Stomach (tissue), 4 donors: ENCODE results near the gene NADK.

Experiments used
- CTCF ChIP-seq, 7 experiments: fragments of 450-650 bp in 4 of 7; fragments of 200-600 bp in 3 of 7; sonication (generic) in 3 of 7; IDR thresholded peaks; one replicate each; pipeline ENCODE4 v1.5.1; 2016 to 2019; ENCODE audit warnings: antibody characterized with exemption in 7 of 7, control low read depth in 2 of 7, mild to moderate bottlenecking in 1 of 7
- POLR2AphosphoS5 ChIP-seq, 3 donors: sonication (generic); formaldehyde crosslinking; IDR thresholded peaks; one replicate each; pipeline ENCODE4 v1.6.1; 2016; ENCODE audit warnings: antibody characterized with exemption in 3 of 3

- TF ChIP-seq CTCF (IDR thresholded peaks at IDR 0.05) (no peak), POLR2AphosphoS5 (IDR thresholded peaks at IDR 0.05) (no peak)
Observed at GRCh38 chr1:1777950-1778662, at the start of gene NADK.
